DMS53 treated with DMSO at 0.1 percent for 48 hours (cell line): ENCODE results near the gene GPC1.

Experiments used
- DNase-seq: peaks from one replicate; lab custom pipeline; 2025; ENCODE audit not compliant: unreplicated experiment; lab: John Stamatoyannopoulos, UW

Gene GPC1

GRCh38 chr2:240396623-240397541 lies 38.6 kb upstream of the GPC1 start:
- DNase-seq, result no peak

- DNase-seq, result no peak
Measured at GRCh38 chr2:240397542-240397916, 37.9 kb upstream of the GPC1 start.

- no peak for DNase-seq
Measured at GRCh38 chr2:240397924-240398645, 37.4 kb upstream of the GPC1 start.

- DNase-seq, result no peak
Measured at GRCh38 chr2:240398661-240399267, 36.7 kb upstream of the GPC1 start.

GRCh38 chr2:240399419-240400324 lies 35.8 kb upstream of the GPC1 start:
- no peak for DNase-seq

- DNase-seq, result no peak
Measured at GRCh38 chr2:240400371-240401161, 34.9 kb upstream of the GPC1 start.

- no peak for DNase-seq
Measured at GRCh38 chr2:240401308-240401707, 34.2 kb upstream of the GPC1 start.

- DNase-seq, result no peak
Measured at GRCh38 chr2:240401781-240402551, 33.5 kb upstream of the GPC1 start.

GRCh38 chr2:240402566-240403272 lies 32.7 kb upstream of the GPC1 start:
- no peak for DNase-seq

GRCh38 chr2:240403396-240404104 lies 31.9 kb upstream of the GPC1 start:
- no peak for DNase-seq

GRCh38 chr2:240404174-240404852 lies 31.1 kb upstream of the GPC1 start:
- no peak for DNase-seq

- DNase-seq, result no peak
Measured at GRCh38 chr2:240405133-240405532, 30.3 kb upstream of the GPC1 start.

GRCh38 chr2:240405684-240406313 lies 29.7 kb upstream of the GPC1 start:
- no peak for DNase-seq

GRCh38 chr2:240407090-240407489 lies 28.4 kb upstream of the GPC1 start:
- no peak for DNase-seq

GRCh38 chr2:240410004-240410403 lies 25.5 kb upstream of the GPC1 start:
- no peak for DNase-seq

GRCh38 chr2:240410808-240411207 lies 24.7 kb upstream of the GPC1 start:
- no peak for DNase-seq
